Anterior cingulate cortex (tissue), 58 donors: ENCODE results near the gene PTDSS2.

Experiments used
- DNase-seq, 58 donors: peaks; one replicate each; lab custom pipeline; 2025; lab: John Stamatoyannopoulos, UW

The PTDSS2 gene

DNA sequence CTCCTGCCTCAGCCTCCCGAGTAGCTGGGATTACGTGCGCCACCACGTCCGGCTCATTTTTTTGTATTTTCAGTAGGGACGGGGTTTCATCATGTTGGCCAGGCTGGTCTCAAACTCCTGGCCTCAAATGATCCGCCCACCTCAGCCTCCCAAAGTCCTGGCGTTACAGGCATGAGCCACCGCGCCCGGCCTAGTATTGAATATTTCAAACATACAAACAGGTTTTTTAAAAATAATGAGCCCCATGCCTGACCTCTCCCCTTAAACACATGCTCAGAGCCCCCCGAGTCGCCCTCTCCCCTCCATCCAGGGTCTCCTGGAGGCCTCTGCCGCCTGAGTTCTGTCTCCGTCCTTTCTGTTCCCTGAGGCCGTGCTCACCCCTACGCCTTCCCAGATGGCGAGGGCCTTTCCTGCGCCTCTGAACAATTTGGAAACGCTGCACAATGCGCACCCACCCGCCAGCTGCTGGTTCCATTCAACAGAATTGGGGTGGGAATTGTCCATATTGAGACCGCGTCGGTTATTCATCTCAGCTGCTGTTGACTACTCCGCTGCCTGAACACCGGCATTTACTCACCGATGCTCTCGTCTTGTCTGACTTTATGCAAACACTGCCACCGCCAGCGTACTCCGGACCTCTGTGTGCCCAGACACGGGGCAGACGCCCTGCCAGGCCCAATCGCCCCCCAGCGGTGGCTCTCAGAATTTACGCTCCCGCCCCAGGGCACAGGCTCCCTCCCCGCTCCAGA is 70.5 kb downstream of the PTDSS2 start:
- no peak for DNase-seq

DNA sequence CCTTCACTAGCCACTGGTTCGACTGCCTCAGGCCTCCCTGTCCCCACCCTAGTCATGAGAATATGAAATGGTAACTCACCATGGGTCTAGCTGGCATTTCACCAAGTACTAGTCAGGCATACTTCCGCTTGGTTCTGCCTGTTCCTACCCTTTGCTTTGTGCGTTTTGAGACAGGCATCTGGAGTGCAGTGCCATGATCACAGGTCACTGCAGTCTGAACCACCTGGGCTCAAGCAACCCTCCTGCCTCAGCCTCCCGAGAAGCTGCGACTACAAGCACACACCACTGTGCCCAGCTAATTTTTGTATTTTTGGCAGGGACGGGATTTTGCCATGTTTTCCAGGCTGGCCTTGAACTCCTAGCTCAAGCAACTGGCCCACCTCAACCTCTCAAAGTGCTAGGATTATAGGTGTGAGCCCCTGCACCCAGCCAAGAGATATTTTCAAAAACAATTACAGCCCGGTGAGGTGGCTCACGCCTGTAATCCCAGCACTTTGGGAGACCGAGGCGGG is 71.2 kb downstream of the PTDSS2 start:
- DNase-seq, result no peak

DNA sequence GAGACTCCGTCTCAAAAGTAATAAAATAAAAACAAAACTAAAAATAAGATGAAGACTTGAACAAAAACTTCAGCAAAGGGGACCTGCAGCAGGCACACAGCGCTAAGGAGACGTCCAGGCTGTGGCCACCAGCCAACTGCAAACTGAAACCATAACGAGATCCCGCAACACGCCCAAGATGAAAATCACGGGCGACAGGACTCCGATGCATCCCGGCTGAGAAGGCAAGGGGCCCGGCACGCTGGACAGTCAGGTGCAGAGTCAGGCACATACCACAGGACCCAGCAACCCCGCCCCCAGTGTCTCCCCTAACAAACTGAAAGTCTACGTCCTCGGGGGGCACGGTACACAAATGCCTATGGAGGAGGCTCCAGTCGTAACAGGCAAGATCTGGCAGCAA is 76.1 kb downstream of the PTDSS2 start:
- DNase-seq, result no peak

DNA sequence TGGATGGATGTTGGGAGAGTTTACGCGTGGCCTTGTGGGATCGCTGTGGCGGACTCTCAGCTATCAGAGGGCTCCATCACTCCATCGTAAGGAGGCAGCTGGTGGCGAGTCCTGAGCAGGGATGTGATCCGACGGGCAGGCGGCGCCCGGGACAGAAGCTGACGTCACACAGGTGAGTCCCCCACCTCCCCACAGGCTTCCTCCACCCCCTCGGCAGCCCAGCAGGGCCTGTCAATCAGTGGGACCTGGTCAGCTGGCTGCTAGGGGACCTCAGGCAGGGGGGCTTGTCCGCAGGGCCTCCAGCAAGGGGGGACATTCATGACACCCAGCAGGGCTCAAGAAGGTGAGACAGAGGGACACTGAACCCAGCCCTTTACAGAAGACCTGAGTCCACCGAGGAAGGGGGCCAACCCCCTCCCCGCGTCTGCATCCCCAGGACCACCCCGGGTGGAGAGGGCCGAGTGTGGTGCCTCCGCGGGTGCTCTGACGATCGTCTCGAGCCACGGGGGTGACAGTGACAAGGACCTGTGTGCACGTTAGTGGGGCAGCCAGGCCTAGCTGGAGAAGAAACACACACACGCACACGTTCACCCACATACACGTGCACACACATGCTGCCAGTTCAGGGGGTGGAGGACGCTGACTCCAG is 78.2 kb downstream of the PTDSS2 start:
- no peak for DNase-seq

DNA sequence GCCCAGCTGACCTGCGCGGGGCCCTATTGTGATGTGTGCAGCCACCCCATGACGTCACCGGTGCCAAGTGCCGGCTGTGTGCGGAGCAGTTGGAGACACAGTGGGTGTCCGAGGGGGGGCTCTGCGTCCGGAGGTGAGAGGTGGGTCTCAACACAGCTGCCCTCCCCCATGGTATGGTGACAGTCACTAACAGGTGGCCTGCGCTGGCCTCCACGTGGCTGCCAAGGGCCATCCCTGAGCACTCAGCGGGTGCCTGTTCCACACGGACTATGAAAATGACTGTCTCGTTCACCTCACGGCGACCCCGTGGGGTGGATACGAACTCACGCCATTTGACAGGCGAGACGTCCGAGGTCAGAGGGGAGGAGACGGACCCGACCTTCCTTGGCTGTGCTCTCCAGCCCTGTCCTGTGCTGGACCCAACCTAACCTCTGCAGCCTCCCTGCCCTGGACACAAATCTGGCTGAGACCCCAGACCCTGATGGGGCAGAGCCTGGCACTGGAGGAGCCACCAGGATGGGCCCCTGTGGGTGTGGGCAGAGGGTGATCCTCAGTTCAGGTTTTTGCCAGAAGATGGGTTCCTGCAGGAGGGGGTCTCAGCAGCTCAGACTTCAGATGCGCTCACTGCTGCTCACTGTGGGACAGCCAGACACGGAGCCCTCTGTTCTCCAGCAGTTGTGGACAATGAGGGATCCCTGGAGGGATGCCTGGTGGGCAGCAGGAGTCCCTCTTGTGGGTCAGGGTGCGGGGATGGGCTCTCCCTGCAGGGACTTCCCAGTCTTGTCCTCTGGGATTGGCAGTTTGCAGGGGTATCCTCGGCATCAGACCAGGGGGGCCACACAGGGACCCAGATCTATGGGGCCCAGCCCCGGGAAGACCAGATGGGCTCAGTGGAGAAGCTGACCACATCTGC is 79.0 kb downstream of the PTDSS2 start:
- DNase-seq, result no peak

DNA sequence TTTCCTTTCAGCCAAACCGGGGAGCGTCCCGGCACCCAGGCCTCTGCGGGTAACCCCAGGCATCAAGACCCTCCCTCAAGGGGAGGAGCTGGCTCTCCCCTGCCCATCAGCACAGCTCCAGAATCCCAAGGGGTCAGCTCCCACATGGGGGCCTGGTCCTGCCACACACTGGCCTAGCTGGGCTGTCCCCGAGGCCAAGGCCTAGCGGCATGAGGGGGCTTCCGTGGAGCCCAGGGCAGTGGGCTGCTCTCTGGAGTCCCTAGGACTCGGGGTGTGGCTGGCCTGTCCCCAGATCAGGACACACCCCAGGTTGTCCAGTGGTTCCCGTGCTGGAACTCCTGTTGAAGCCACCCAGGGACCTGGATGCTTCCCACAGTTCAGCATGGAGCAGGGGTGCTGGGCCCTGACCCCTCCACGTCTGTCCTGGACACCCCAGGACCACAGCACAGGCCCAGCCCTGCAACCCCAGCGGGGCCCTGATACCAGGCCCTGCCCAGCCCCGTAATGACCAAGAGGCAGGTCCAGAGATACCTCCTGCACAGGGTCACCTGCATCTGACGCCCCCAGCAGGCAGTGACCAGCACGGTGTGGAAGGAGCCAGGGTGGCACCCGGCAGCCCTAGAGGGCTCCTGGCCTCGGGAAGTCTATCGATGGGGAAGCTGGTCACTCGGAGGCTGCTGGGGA is 79.8 kb downstream of the PTDSS2 start:
- DNase-seq, result no peak

DNA sequence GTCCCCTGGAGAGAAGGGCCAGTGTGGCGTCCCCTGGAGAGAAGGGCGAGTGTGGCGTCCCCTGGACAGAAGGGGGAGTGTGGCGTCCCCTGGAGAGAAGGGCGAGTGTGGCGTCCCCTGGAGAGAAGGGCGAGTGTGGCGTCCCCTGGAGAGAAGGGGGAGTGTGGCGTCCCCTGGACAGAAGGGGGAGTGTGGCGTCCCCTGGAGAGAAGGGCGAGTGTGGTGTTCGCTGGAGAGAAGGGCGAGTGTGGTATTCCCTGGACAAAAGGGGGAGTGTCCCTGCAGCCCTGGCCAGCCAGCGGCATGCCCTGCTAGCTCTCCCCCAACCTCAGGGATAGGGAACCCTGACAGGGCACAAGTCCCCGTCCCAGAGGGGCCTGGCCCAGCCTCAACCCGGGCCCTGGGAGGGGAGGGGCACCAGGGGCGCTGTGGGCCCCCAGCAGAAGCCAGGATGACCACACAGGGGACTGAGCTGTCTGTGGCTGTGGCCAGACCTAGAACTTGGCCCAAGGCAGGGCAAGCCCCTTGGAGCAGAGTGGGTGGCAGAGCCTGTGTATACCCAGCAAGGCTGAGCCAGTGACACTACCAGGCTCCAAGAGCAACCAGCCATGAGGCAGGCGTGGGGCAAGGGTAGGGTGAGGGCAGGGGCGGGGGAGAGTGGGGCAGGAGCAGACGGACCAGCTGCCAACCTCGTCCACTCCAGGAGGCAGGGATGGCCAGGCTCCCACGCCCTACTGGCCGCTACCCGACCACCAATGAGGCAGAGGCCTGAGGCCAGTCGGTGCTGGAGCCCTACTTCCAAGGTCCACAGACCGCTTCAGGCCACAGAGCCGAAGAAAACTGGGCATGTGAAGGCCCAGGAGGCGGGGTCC is 81.1 kb downstream of the PTDSS2 start:
- DNase-seq, result no peak

DNA sequence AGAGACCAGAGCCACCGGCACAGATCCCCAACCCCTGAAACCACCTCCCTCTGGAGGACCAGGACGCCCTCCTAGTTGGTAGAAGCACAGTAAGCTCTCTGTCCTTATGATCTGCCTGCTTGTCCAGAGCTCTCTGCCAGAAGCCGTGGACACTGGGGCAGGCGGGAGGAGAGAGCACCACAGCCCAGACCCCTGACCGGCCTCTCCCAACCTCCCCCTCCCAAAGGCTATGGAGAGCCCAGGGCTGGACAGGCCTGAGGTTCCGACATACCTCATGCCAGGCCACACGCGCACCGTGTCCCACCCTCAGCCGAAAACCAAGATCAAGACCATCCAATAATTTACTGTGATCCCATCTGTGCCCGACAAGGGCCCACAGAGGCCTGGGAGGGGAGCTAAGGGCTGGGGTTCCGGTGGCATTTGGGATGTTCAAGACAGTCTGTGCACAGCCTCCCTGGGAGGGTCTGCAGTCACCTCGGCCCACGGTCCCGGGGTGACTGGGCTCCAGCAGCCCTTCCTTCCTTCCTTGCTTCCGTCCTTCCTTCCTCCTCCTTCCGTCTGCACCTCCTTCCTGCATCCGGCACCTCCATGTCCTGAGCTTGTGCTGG is 81.9 kb downstream of the PTDSS2 start:
- no peak for DNase-seq

DNA sequence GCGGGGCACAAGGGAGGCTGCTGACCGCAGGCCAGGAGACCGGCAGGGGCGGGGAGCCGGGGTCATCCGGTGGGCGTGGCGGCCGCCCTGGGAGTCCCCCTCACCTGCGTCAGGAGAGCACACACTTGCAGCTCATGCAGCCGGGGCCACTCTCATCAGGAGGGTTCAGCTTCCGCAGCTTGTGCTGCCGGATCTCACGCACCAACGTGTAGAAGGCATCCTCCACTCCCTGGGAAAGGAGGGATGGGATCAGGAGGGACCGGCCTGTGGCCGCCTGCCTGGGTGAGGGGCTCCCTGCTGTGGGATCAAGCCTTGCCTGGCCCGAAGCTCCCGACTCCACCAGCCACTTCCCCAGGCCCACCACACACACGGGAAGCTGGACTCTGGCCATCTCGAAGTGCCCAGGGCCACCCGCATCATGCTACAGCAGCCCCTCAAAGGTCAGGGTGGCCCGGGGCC is 82.5 kb downstream of the PTDSS2 start:
- no peak for DNase-seq

DNA sequence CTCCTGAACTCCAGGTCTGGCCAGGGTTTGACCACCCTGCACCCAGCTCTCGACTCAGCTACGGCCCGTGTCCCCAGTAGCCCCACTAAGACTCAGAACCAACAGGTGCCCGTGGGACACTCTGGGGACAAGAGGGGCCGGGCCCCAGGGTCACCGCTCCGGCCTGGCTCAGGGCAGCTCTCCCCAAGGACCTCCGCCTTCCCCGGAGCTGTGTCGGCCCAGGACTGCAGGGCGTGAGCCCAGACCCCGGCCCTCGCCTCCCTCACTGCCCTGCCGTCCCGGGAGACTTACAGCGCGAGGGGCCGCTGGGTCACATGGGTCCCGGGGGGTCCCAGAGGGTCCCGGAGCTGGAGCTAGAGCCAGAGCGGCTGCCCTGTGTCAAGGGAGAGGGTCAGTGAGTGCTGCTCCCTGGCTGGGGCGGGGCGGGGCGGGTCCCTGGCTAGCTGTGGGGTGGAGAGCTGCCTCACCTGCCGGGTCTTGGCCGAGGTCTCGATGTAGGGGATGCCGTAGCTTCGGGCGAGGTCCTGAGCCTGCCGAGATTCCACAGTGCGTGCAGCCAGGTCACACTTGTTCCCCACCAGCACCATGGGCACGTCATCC is 83.0 kb downstream of the PTDSS2 start:
- no peak for DNase-seq

DNA sequence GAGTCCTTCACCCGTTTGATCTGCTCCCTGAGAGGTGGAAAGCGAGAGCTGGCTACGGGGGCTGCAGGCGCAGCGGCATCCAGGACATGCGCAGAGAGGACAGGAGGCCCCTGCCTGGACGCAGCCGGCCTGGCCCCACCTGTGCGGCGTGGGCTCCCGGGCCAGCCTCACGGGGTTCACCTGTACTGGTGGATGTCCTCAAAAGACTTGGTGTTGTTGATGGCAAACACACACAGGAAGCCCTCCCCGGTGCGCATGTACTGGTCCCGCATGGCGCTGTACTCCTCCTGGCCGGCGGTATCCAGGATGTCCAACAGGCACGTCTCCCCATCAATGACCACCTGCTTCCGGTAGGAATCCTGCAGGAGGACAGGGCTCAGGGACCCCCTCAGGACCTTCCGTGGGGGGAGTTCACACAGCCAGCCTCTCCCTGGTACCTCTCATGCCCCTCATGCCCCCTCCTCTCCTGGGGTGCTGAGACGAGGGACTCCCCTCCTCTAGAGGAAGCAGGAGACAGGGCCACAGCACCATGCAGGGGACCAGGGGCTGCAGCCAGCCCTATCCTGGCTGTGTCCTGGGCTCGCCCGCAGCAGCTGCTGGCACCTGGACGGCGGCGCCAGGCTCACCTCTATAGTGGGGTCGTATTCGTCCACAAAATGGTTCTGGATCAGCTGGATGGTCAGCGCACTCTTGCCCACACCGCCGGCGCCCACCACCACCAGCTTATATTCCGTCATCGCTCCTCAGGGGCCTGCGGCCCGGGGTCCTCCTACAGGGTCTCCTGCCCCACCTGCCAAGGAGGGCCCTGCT is 83.7 kb downstream of the PTDSS2 start:
- no peak for DNase-seq

DNA sequence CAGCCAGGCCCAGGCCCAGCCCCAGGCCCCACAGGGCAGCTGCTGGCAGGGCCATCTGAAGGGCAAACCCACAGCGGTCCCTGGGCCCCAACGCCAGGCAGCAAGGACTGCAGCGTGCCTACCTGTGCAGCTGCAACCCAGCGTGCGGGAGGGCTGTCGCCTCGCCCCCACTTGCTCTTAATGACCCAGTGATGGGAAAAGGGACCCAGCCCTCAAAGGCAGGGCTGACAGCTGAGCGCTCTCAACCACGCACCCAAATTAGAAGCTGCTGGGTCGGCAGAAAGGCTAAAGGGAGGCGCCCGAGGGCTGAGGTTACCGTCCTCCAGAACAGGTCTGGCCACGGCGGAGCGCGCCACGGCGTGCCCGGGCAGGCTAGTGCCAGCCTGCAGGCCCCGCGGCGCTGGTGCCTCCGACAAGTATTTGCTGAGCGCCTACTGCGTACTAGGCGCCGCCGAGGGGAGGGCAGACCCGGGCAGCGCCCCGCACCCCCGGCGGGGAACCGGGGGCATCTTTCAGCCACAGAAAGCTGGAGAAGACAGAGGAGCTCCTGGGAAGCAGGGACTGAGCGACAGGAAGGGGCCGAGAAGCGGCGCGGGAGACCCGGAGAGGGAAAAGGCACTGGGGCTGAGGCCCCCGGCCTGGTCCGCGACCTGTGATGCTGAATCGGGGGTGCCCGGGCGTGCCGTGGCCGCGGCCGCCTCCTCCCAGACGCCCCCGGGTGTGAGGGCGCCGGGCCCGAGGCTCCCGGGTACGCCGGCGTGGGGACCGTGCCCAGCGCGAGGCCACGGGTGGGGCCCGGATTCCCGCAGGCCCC is 84.5 kb downstream of the PTDSS2 start:
- DNase-seq, result peak in 4 of 58 donors; percentile 15 to 54 (median 34)

DNA sequence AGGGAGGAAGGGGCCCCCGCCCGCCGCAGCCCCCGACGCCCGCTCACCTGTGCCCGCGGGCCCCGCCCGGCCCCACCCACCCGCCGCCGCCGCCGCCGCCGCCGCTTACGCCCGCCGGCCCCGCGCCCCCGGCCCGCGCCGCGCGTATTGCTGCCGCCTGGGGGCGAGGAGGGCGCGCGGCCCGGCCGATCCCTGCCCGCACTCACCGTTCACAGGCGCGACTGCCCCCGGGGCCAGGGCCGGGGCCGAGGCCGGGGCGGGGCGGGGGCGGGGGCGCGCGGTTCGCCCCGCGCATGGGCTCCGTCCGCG is 85.1 kb downstream of the PTDSS2 start:
- no peak for DNase-seq

DNA sequence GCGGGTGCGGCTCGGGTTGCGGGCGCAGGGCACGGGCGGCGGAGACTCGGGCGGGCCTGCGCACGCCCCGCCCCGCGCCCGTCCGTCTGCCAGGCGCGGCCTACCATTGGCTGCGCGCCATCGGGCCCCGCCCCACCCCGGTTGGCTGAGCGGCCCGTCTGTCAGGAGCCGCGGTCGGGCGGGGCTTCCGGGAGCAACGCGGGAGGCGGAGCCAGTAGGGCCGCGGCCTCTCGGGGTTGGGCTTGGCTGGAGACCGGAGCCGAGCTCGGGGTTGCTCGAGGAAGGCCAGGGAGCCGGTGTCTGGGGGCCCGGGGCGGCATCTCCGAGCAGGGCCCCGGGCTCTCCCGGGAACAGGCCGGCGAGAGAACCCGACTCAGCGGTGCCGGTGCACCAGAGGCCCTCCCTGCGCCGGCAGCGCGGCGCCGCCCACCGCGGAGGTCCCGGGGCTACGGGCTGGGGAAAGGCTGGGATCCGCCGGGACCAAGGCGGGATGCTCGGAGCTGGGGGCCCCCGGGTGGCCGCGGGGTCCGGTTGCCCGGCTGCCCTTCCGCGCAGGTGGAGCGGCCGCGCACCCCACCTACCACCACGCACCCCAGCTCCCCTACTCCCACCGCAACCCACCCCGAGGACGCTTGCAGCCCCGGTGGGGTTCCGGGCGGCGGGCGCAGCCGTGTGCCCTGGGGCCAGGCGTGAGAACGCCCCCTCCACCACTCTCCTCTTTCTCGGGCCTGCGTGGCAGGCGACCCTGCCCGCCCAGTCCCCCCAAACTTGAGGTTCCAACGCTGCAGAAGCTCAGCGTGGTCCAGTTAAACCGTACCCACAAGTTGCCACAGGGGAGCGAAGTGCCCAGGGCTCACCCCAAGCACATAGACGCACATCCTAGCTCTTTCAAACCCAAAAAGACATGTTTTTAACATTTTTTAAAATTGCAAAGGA is 85.7 kb downstream of the PTDSS2 start, which contains the start of gene HRAS:
Gene HRAS, minus strand, starts transcription at position 58 of the 936 bp plus-strand sequence.
- DNase-seq, result peak; percentile 44 to 97 (median 92)

DNA sequence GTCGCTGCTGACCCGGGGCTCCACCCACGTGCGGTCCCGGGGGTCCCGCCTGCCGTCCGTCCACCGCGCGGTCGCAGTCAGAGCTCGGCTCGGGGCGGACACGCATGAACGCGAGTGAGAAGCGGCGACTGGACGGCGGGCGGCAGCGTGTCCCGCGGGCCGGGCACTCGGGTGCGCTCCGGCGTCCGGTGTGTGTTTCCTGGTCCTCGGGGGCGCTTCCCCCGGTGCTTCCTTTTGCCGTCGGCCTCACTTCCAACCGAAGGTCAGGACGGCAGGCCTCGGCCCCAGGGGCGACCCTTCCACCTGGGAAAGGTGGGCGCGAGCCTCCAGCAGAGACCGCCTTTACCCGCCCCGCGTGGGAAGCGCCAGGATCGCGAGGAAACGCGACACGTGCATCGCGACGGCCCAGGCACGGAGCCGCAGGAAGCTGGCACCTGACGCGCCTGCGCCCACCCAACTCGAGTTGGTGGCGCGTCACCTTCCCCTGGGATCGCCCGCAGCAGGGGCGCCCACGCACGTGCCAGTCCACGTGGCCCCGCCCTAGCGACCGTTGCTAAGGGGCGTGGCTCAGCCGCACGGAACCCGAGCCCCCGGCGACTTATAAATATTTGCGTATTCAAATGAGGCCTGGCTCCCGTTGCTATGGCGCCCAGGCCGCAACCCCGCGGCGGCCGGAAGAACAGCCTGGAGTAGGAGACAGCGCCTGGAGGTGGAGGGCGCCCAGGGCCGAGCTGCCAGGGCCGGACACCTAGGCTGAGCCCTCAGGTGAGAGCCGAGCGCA is 87.0 kb downstream of the PTDSS2 start, which contains the start of gene LRRC56:
Gene LRRC56, plus strand, starts transcription at position 687 of the 781 bp plus-strand sequence. CDS start 3,158 bp downstream, outside the sequence.
- peak in 31 of 58 donors; percentile 13 to 63 (median 40) for DNase-seq
